H9 (cell line): ENCODE measurements around the gene SLC47A1. TPM values are rescaled to one million over a fixed set of nuclear protein-coding genes. Genes with fewer than 3 reads are reported as not detected.

Source experiments
- DNase-seq: peaks from one replicate; pipeline ENCODE4 v3.0.0-alpha.2; 2017
- H2AFZ ChIP-seq: one replicate; pipeline ENCODE4 v1.6.1; 2013; ENCODE audit warnings: mild to moderate bottlenecking, low read length, control low read depth, moderate library complexity
- H2AK5ac ChIP-seq: 2 replicates; pipeline ENCODE4 v1.6.1; 2013; ENCODE audit warnings: low read length, control low read depth, mixed read lengths; ENCODE audit not compliant: insufficient read length
- H2BK120ac ChIP-seq: one replicate; pipeline ENCODE4 v1.6.1; 2013; ENCODE audit warnings: low read depth, mild to moderate bottlenecking, low read length, control low read depth, inconsistent platforms; ENCODE audit not compliant: poor library complexity, severe bottlenecking
- H2BK12ac ChIP-seq: 2 replicates; pipeline ENCODE4 v1.6.1; 2013; ENCODE audit warnings: low read length, control low read depth, mixed read lengths, low read depth; ENCODE audit not compliant: insufficient read length
- H2BK15ac ChIP-seq: 2 replicates; pipeline ENCODE4 v1.6.1; 2013; ENCODE audit warnings: low read depth, low read length, control low read depth
- H2BK20ac ChIP-seq: one replicate; pipeline ENCODE4 v1.6.1; 2013; ENCODE audit warnings: low read depth, mild to moderate bottlenecking, low read length, control low read depth, inconsistent platforms; ENCODE audit not compliant: poor library complexity, severe bottlenecking
- H2BK5ac ChIP-seq: 2 replicates; pipeline ENCODE4 v1.6.1; 2013; ENCODE audit warnings: low read length, control low read depth, mixed read lengths; ENCODE audit not compliant: insufficient read length
- H3K14ac ChIP-seq: 2 replicates; pipeline ENCODE4 v1.6.1; 2013; ENCODE audit warnings: low read length, control low read depth; ENCODE audit not compliant: insufficient read depth
- H3K18ac ChIP-seq: 2 replicates; pipeline ENCODE4 v1.6.1; 2013; ENCODE audit warnings: low read depth, mild to moderate bottlenecking, mixed read lengths, low read length, control low read depth; ENCODE audit not compliant: insufficient read length
- H3K23ac ChIP-seq: 2 replicates; pipeline ENCODE4 v1.6.1; 2013; ENCODE audit warnings: low read length, control low read depth, mixed read lengths, low read depth; ENCODE audit not compliant: insufficient read length
- H3K23me2 ChIP-seq: 2 replicates; pipeline ENCODE4 v1.6.1; 2013; ENCODE audit warnings: low read depth, mild to moderate bottlenecking, mixed read lengths, low read length, control low read depth; ENCODE audit not compliant: insufficient read length, poor library complexity, severe bottlenecking
- H3K27ac ChIP-seq: 2 replicates; pipeline ENCODE4 v1.5.1; 2013; ENCODE audit warnings: low read length, control low read depth, mixed read lengths, low read depth; ENCODE audit not compliant: insufficient read length
- H3K27me3 ChIP-seq: 2 replicates; pipeline ENCODE4 v1.6.1; 2013; ENCODE audit warnings: low read length, control low read depth, inconsistent platforms; ENCODE audit not compliant: insufficient read depth
- H3K4ac ChIP-seq: 2 replicates; pipeline ENCODE4 v1.6.1; 2013; ENCODE audit warnings: low read depth, mild to moderate bottlenecking, control low read depth, inconsistent platforms, low read length, moderate library complexity
- H3K4me1 ChIP-seq: 2 replicates; pipeline ENCODE4 v1.6.1; 2013; ENCODE audit warnings: low read length, control low read depth, inconsistent platforms; ENCODE audit not compliant: insufficient read depth
- H3K4me2 ChIP-seq: 2 replicates; pipeline ENCODE4 v1.6.1; 2013; ENCODE audit warnings: low read length, control low read depth, mixed read lengths; ENCODE audit not compliant: insufficient read length, insufficient read depth
- H3K56ac ChIP-seq: 2 replicates; pipeline ENCODE4 v1.6.1; 2013; ENCODE audit warnings: low read depth, mild to moderate bottlenecking, mixed read lengths, low read length, control low read depth; ENCODE audit not compliant: insufficient read length
- H3K79me1 ChIP-seq: 2 replicates; pipeline ENCODE4 v1.6.1; 2013; ENCODE audit warnings: low read depth, mild to moderate bottlenecking, moderate library complexity, low read length, control low read depth, inconsistent platforms; ENCODE audit not compliant: insufficient read depth, poor library complexity, severe bottlenecking
- H3K79me2 ChIP-seq: 2 replicates; pipeline ENCODE4 v1.6.1; 2013; ENCODE audit warnings: low read length, control low read depth, inconsistent platforms; ENCODE audit not compliant: insufficient read depth
- H3K9ac ChIP-seq: 2 replicates; pipeline ENCODE4 v1.6.1; 2013; ENCODE audit warnings: low read length, control low read depth, mixed read lengths; ENCODE audit not compliant: insufficient read length; ENCODE audit errors: extremely low read depth
- H3K9me3 ChIP-seq: one replicate; pipeline ENCODE4 v1.6.1; 2013; ENCODE audit warnings: low read depth, low read length, inconsistent platforms; ENCODE audit not compliant: control insufficient read depth
- H3T11ph ChIP-seq: one replicate; pipeline ENCODE4 v1.6.1; 2013; ENCODE audit warnings: mild to moderate bottlenecking, low read length, control low read depth, inconsistent platforms
- H4K20me1 ChIP-seq: one replicate; pipeline ENCODE4 v1.6.1; 2013; ENCODE audit not compliant: control insufficient read depth, insufficient read length, insufficient read depth
- H4K5ac ChIP-seq: 2 replicates; pipeline ENCODE4 v1.6.1; 2013; ENCODE audit warnings: low read depth, mild to moderate bottlenecking, mixed read lengths, low read length, control low read depth; ENCODE audit not compliant: insufficient read length
- H4K8ac ChIP-seq: replicated peaks from 2 replicates; pipeline ENCODE4 v1.6.1; 2013; ENCODE audit warnings: low read length, control low read depth, mixed read lengths, low read depth; ENCODE audit not compliant: insufficient read length
- H4K91ac ChIP-seq: 2 replicates; pipeline ENCODE4 v1.6.1; 2013; ENCODE audit warnings: low read depth, mild to moderate bottlenecking, moderate library complexity, mixed read lengths, low read length, control low read depth; ENCODE audit not compliant: insufficient read length
- H3K27ac Mint-ChIP-seq, 3 experiments: 2 replicates in 2 of 3; 3 replicates in 1 of 3; pipeline ENCODE4 v1.8.0; 2020 to 2021; ENCODE audit warnings: mixed read lengths in 3 of 3, mild to moderate bottlenecking in 1 of 3, moderate library complexity in 1 of 3
- H3K27me3 Mint-ChIP-seq: 2 replicates; pipeline ENCODE4 v1.8.0; 2021; ENCODE audit warnings: low read depth, mild to moderate bottlenecking, moderate library complexity, mixed read lengths
- H3K36me3 Mint-ChIP-seq, 3 experiments: 2 replicates in 2 of 3; 3 replicates in 1 of 3; pipeline ENCODE4 v1.8.0; 2020 to 2021; ENCODE audit warnings: low read depth in 3 of 3, mixed read lengths in 3 of 3; ENCODE audit not compliant: insufficient read depth in 1 of 3
- H3K4me1 Mint-ChIP-seq, 2 experiments: 2 replicates each; pipeline ENCODE4 v1.8.0; 2020; ENCODE audit warnings: mixed read lengths in 2 of 2
- H3K4me3 Mint-ChIP-seq, 2 experiments: 2 replicates in 1 of 2; 3 replicates in 1 of 2; pipeline ENCODE4 v1.8.0; 2020 to 2021; ENCODE audit warnings: mild to moderate bottlenecking in 2 of 2, mixed read lengths in 2 of 2, moderate library complexity in 1 of 2
- H3K9me3 Mint-ChIP-seq, 2 experiments: 2 replicates in 1 of 2; 3 replicates in 1 of 2; pipeline ENCODE4 v1.8.0; 2020; ENCODE audit warnings: mild to moderate bottlenecking in 2 of 2, mixed read lengths in 2 of 2, moderate library complexity in 1 of 2
- CTCF ChIP-seq: fragments of 200-600 bp; sonication (generic); conservative IDR thresholded peaks from 3 replicates; pipeline ENCODE4 v1.8.0; 2021; ENCODE audit warnings: antibody characterized with exemption, mild to moderate bottlenecking
- WGBS: extraction: QIAGEN DNeasy Blood & Tissue Kit; methylation state at CpG from one replicate; pipeline ENCODE4 v1.1.7; 2013; ENCODE audit warnings: missing lambda C conversion rate, low lambda C conversion rate, mixed read lengths; ENCODE audit not compliant: insufficient read length; ENCODE audit errors: extremely low coverage; 5-methylcytosine and 5-hydroxymethylcytosine counted together
- total RNA-seq: library from RNA; stranded (reverse); gene quantifications from 2 replicates; pipeline ENCODE4 v1.2.1, GENCODE V29; 2021

Gene SLC47A1
- total RNA-seq, 1 experiment from 2014 or later = 4.0 TPM

- peak overlapping the region; percentile 2 for H3K18ac ChIP-seq
These were observed 47.8 kb upstream of the SLC47A1 start for GRCh38 chr17:19485800-19486340.

More at GRCh38 chr17:19485800-19486340, 47.8 kb upstream of the SLC47A1 start:
- Histone ChIP-seq H2AFZ (no peak overlapping the region), H3K4ac (no peak overlapping the region; the same call in 1 of the 2 replicates), H4K5ac (no peak overlapping the region), H2BK120ac (no peak overlapping the region), H3K4me2 (no peak overlapping the region), H3K56ac (no peak overlapping the region), H4K20me1 (no peaks in the 10 kb centered on the region), H3K9ac (no peak overlapping the region), H2BK12ac (peak overlapping the region; percentile 87), H3K79me2 (no peaks in the 10 kb centered on the region), H3K23me2 (no peaks in the 10 kb centered on the region), H2AK5ac (no peak overlapping the region), H3K79me1 (no peaks in the 10 kb centered on the region), H3K14ac (no peak overlapping the region), H4K91ac (no peak overlapping the region), H3K27ac (no peak overlapping the region), H2BK5ac (no peak overlapping the region), H2BK20ac (no peak overlapping the region), H3K27me3 (no peaks in the 10 kb centered on the region), H4K8ac (no peak overlapping the region), H2BK15ac (no peak overlapping the region), H3K9me3 (no peaks in the 10 kb centered on the region), H3K23ac (no peak overlapping the region), H3T11ph (no peak overlapping the region), H3K4me1 (no peaks in the 10 kb centered on the region; the same call in 1 of the 2 replicates)
- DNase-seq = no peak
- Mint-ChIP-seq H3K4me3 (no peak overlapping the region), H3K4me1 (peaks cover 40 to 56% of the 10 kb centered on the region in 2 experiments), H3K27ac (peak overlapping the region in 1 of 3 experiments; percentile 70; a peak in 2 of 7 replicates), H3K9me3 (no peaks in the 10 kb centered on the region; a peak in 1 of 5 replicates), H3K27me3 (peaks cover 3% of the 10 kb centered on the region; the same call in 1 of the 2 replicates), H3K36me3 (peaks cover 0 to 1% (median 0%) of the 10 kb centered on the region in 3 experiments; a peak in 3 of 7 replicates)
- no CpG with 5 or more reads among the region's 3 CpGs for WGBS
- no peak for TF ChIP-seq CTCF
